GM21528 (cell line): ENCODE measurements around the gene ATP8B2.
"Not testable (repeated sequence)": the region's sequence is repeated elsewhere in the genome, so short reads cannot be mapped to it uniquely, and the experiment has no call there.

ENCODE experiments used
- ATAC-seq: cut with Tn5 transposase; IDR thresholded peaks from one replicate; pipeline ENCODE4 v1.9.1; 2021; ENCODE audit warnings: mild to moderate bottlenecking, moderate library complexity; ENCODE audit not compliant: unreplicated experiment, low FRiP score

Gene ATP8B2

GRCh38 chr1:154324241-154324640, 1.1 kb upstream of the ATP8B2 start:
- ATAC-seq, result no peak

- ATAC-seq, result no peak
These were observed 539 bp downstream of the ATP8B2 start for GRCh38 chr1:154325583-154326545.

- ATAC-seq, result no peak
These were observed 1.5 kb downstream of the ATP8B2 start for GRCh38 chr1:154326546-154327465.

- ATAC-seq, result no peak
These were observed 2.4 kb downstream of the ATP8B2 start for GRCh38 chr1:154327466-154328317.

- ATAC-seq, result no peak
These were observed 3.2 kb downstream of the ATP8B2 start for GRCh38 chr1:154328318-154329151.

GRCh38 chr1:154329152-154329521, 3.8 kb downstream of the ATP8B2 start:
- ATAC-seq, result no peak

GRCh38 chr1:154329551-154330131, 4.3 kb downstream of the ATP8B2 start:
- ATAC-seq, result no peak

- no peak for ATAC-seq
These were observed 5.3 kb downstream of the ATP8B2 start for GRCh38 chr1:154330669-154331068.

GRCh38 chr1:154334079-154335024, 9.0 kb downstream of the ATP8B2 start:
- no peak for ATAC-seq

- peak; percentile 55 for ATAC-seq
These were observed 9.8 kb downstream of the ATP8B2 start for GRCh38 chr1:154335025-154335714.

GRCh38 chr1:154337253-154337894, 12.0 kb downstream of the ATP8B2 start:
- ATAC-seq, result no peak

GRCh38 chr1:154338875-154339274, 13.6 kb downstream of the ATP8B2 start:
- no peak for ATAC-seq

GRCh38 chr1:154341366-154341765, 16.0 kb downstream of the ATP8B2 start:
- not testable (repeated sequence) for ATAC-seq

- no peak for ATAC-seq
These were observed 16.8 kb downstream of the ATP8B2 start for GRCh38 chr1:154342132-154342531.

- no peak for ATAC-seq
These were observed 17.6 kb downstream of the ATP8B2 start for GRCh38 chr1:154342836-154343472.
